HEK293T (cell line): ENCODE data around the gene NKTR.

Experiments
- ARNT ChIP-seq: fragments of 450-650 bp; IDR thresholded peaks from 2 replicates; pipeline ENCODE4 v1.6.1; 2017; ENCODE audit warnings: mild to moderate bottlenecking
- BHLHE40 ChIP-seq: fragments of 450-650 bp; IDR thresholded peaks from 2 replicates; pipeline ENCODE4 v1.6.1; 2016; ENCODE audit warnings: mild to moderate bottlenecking, moderate library complexity, borderline replicate concordance
- FOXA1 ChIP-seq: fragments of 450-650 bp; IDR thresholded peaks from 2 replicates; pipeline ENCODE4 v1.6.1; 2016; ENCODE audit warnings: mild to moderate bottlenecking
- FOXM1 ChIP-seq: fragments of 450-650 bp; IDR thresholded peaks from 2 replicates; pipeline ENCODE4 v1.6.1; 2017; ENCODE audit warnings: mild to moderate bottlenecking, borderline replicate concordance
- HDGF ChIP-seq: fragments of 450-650 bp; IDR thresholded peaks from 2 replicates; pipeline ENCODE4 v1.6.1; 2017; ENCODE audit warnings: antibody characterized with exemption, borderline replicate concordance
- LEF1 ChIP-seq: fragments of 450-650 bp; IDR thresholded peaks from 2 replicates; pipeline ENCODE4 v1.6.1; 2017; ENCODE audit warnings: mild to moderate bottlenecking, borderline replicate concordance
- SP1 ChIP-seq: fragments of 450-650 bp; IDR thresholded peaks from 2 replicates; pipeline ENCODE4 v1.6.1; 2017
- SUZ12 ChIP-seq: fragments of 450-650 bp; IDR thresholded peaks from 2 replicates; pipeline ENCODE4 v1.6.1; 2016; ENCODE audit warnings: mild to moderate bottlenecking
- TARDBP ChIP-seq: fragments of 450-650 bp; IDR thresholded peaks from 2 replicates; pipeline ENCODE4 v1.6.1; 2016
- ZNF384 ChIP-seq: fragments of 450-650 bp; IDR thresholded peaks from 2 replicates; pipeline ENCODE4 v1.6.1; 2016
- TF ChIP-seq, protein P1 (sequence below): fragments of 450-650 bp; IDR thresholded peaks from 2 replicates; pipeline ENCODE4 v1.6.1; 2016

GRCh38 chr3:42654331-42655201 is 54.1 kb downstream of the NKTR start:
- no peak for TF ChIP-seq LEF1
- TF ChIP-seq, protein P1, sequence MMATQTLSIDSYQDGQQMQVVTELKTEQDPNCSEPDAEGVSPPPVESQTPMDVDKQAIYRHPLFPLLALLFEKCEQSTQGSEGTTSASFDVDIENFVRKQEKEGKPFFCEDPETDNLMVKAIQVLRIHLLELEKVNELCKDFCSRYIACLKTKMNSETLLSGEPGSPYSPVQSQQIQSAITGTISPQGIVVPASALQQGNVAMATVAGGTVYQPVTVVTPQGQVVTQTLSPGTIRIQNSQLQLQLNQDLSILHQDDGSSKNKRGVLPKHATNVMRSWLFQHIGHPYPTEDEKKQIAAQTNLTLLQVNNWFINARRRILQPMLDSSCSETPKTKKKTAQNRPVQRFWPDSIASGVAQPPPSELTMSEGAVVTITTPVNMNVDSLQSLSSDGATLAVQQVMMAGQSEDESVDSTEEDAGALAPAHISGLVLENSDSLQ = no peak
- no peak for TF ChIP-seq SUZ12
- peak; percentile 90 for TF ChIP-seq FOXM1
- TF ChIP-seq FOXA1 = no peak
- TF ChIP-seq TARDBP = no peak
- TF ChIP-seq SP1 = no peak
- TF ChIP-seq BHLHE40 = no peak
- no peak for TF ChIP-seq HDGF
- TF ChIP-seq ZNF384 = no peak
- 0 out of 2 replicates have a peak, but pooled peaks have one; percentile 54 for TF ChIP-seq ARNT
